ENCODE results near the gene GCLM. TPM values are rescaled to one million over a fixed set of nuclear protein-coding genes. Genes with fewer than 3 reads are reported as not detected.

GCLM gene
- polyA plus RNA-seq, 1 donor, result 14.8 TPM

DNA sequence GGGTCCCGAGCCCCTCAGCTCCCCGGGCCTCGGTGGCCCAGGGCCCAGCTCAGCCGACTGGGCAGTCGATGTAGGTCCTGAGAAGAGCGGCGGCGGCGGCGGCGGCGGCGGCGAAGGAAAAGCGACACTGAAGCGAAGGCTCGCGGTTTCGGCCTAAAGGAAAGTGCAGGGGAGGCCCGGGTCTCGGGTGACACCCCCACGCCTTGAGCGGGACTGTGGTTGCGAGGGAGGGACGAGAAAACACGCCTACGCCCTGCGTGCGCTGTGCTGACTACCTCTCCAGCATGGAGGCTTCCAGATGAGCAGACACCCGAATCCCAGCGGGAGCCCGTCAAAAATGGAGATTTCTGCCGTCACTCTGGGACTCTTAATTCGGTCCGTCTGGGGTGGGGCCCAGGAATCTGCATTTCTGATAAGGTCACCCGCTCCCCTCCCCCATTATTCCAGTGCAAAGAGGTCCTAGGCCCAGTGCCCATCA is 61.4 kb downstream of the GCLM start:
- peak; percentile 63 for DNase-seq

DNA sequence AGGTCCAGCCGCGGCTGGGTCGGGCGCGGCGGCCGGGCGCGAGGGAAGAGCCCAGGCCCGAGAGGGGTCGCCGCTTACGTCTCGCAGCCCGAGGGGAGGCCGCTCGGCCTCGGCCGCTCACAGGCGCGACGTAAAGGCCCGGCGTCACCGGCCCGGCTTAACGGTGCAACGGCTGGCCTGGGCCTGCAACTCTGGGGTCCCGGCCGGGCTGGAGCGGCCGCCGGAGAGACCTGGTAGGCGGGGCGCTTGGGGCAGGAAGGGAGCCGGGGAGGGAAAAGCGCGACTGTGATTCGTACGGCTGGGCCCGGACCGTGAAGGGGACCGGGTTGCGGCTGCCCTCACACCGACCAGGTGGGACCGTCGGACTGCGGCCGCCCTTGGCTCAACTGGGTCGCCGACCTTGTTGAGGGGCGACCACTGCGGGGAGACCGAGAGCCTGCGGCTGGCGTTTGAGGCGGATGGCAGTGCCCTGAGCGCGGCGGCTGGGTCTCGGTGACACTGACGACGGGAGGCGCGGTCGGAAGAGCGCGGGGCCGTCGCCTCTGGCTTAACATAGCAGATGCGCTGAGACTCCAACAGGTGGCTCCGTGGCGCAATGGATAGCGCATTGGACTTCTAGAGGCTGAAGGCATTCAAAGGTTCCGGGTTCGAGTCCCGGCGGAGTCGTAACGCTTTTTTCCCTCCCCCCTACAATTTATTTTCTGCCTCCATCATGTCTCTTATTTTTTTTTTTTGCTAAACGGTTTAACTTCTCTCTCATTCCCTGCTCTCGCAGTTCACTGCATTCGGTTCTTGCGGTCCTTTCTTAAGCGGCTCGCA is 62.0 kb downstream of the GCLM start:
- peak; percentile 95 for DNase-seq

DNA sequence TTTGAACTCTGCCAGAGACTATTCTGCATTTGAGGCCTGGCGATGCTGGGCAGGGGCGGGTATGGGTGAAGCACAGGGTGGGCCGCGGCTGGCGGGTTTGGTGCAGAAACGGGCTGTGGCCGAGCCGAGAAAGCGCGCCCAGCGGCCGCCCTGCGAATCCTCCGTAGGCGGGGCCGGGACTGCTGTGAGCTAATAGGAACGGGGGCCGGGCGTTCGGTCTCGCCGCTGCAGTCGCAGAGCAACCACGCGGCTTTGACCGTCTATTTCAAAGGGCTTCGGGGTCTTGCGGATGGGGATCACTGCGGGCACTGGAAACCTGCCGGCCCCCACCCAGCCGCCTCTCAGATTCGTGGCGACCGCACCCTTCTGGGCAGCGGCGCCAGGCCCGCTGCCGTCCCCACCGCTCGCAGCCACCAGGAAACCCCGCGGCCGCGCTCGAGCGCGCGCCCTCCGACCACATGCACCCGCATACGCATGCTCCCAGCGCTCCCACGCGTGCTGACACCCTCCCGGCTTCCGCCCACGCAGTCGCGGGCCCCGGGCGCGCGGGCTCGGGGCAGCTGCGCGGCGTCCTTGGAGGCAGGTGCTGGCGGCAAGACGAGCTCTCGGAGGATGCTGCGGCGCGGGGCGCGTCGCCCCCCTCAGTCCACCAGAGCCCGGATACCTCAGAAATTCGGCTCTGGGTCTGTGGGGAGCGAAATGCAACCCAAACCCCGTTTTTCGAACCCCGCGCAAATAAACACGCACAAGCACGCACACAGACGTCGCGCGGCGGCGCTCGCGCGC is 62.8 kb downstream of the GCLM start:
- DNase-seq, result peak; percentile 85

DNA sequence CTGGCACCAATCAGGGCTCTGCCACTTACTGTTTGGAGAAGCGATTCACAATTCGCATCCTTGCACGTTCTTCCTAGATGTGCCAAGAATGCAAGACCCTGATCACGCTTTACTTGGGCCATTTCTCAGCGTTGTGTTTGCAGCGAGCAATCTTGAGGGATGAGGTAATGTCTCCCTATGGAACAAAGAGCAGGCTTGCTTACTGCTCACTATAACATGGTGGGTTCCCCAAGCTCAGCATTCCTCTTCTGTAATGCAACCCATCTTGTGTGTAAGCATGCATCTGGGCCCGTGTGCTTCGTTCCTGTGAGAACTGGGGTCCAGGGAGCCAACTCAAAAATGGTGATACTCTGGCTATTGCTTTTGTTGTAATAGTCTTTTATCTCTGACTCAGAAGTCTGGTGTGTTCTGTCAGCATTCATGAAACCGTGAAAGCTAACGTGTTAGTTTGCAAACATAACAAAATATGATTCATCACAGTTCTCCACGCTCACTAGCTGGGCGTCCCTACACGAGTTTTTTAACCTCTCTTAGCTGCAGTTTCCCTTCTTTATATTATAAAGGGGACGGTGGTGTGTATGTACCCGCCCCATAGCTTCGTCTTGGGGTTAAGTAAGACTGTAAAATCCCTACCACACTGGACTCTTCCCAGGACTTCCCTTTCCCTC is 63.6 kb downstream of the GCLM start:
- DNase-seq, result peak; percentile 46

DNA sequence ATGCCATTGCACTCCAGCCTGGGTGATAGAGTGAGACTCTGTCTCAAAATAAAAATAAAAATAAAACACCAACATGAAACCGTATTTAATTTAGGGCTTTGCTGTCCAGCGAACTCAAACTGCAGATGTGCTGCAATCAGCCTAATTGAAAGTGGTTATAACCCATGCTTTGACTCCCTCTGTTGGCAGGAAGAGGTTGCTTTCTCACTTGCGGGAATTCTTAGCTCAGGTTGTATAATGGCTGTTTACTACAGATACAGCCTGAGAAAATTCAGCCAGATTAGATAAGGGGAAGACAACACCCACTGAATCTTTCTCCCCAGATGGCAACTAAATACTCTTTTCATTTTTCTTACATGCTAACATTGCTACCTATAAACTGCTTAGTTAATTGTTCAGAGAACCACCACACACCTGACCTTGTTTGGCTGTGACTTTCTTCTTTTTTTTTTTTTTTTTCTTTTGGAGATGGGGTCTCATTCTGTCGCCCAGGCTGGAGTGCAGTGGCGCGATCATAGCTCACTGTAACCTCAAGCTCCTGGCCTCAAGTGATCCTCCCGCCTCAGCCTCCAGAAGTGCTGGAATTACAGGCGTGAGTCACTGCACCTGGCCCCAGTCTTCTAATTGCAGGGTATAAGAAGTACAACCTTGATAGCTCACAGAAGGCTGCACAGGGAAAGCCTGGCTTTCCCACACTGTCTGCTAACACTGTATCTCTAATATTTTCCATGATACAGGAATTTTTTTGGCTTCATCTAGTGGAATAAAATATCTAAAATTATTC is 64.8 kb downstream of the GCLM start:
- DNase-seq, result peak; percentile 71

DNA sequence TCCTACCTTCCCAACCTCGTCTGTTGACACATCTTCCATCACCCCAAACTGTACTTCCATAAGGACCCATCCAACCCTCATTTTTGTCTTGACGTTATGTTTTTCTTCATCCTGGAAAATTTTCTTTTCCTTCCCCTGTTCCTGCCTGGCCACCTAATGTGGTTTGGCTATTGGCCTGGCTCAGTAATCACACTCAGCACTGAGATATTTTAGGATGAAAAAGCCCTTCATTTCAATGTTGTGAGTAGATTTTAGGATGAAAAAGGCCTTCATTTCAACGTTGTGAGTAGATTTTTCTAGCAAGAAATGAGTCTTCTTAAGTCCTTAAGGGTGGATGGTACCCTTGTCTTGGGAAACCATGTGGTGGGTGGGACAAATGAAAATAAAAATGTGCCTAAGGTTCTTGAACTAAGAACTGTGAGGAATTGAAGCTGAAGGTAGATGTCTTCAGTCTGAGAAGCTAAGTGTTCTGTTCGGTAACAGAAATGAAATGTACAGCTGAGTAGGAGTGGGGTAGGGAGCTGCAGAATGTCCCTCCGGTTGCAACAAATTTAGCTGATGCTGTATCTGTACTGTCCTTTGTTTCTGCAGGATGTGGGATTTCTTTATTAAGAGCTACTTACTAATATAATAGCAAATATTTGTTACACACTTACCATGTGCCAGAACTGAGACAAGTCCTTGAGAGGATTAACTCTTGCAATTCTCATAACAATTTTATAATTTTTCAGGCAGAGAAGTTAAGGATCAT is 66.3 kb downstream of the GCLM start:
- DNase-seq, result no peak

DNA sequence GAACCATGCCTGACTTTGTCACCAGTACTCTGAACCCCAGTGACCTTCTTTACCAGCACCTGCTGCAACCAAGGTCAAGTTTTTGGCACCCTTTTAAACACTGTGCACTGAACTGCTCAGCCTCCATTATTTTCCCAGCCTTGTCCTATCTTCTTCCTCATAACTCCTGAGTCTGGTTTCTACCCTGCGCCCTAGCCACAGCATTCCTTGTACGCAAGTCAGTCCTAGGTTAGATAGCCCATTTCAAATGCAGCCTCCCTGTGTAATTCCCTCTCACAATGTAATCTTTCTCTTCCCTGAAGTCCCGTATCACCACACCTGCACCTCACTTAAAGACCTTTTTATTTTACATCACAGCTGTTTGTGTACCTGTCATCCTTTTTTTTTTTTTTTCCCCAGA is 67.5 kb downstream of the GCLM start:
- DNase-seq, result no peak

DNA sequence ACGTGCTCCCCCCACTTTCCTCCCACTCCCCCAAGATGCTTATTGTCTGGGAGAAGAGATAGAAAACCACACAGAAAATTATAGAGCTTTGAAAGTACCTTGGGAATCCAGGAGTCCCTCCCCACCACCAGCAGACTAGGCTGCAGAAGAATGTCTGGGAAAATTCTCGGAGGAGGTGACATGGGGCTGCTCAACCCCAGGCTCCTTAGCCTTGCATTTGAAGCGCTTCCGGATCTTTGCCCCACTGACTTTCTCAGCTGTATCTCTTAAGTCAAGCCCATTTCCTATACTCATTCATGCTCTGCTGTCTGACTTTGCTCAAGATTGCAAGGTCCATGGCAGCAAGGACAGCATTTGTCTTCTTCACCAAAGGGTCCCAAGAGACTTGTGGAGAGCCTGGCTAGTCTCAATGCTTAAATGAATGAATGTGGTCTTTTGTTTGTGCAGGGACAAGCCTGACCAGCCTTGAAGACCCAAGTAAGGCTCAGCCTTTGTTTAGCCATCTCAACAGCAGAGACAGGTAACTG is 68.2 kb downstream of the GCLM start:
- no peak for DNase-seq

DNA sequence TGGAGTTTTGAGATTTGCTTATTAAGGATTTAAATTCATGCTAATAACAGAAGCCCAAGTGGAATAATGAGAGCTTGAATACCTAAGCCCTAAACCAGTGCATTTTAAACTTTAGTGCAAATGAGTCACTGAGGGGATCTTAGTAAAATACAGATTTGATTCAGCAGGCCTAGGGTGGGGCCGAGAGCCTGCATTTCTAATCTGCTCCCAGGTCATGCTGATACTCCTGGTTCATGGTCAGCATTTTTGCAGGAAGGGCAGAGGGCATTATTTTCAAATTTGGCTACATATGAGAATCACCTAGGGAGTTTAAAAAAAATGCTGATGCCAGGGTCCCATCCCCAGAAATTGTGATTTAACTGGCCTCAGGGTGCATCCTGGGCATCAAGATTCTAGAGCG is 69.5 kb downstream of the GCLM start:
- DNase-seq, result no peak

DNA sequence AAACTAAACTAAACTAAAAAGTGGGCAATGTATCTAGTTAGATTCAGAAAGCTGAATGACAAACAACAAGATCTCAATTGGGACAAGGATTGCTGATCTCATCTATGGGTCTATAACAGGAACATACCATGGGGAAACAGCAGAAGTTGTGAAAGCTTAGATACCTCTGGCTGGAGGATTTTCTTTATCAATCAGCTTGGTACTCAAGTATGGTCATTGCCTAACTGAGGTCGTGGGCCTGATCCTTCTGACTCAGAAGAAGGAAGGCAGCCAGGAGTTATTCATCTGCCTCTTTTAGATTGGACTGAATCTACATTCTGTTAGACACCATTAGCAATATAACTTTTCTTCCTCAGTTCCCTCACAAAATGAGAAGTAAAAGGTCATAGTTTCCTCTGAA is 69.9 kb downstream of the GCLM start:
- DNase-seq, result no peak

DNA sequence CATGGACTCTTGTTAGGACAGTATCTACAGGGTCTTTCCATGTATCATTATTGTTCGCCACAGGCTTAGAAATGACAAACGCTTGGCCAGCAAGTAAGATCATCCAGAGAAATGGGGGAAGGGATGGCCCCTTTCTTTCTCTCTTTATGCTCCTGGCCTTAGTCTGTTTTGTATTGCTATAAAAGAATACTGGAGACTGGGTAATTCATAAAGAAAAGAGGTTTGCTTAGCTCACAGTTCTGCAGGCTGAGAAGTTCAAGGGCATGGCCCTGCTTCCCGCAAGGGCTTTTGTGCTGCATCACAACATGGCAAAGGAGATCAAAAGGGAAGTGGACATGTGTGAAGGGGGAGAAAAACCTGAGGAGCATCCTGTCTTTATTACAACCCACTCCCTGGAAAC is 71.3 kb downstream of the GCLM start:
- DNase-seq, result no peak

Other genes starting within 250 kb of the GCLM start
- 26.6 TPM for gene BCAR3, start 227.6 kb downstream of the GCLM start, polyA plus RNA-seq (ENCODE audit: insufficient read length)
- gene DNTTIP2, start 30.2 kb downstream of the GCLM start, polyA plus RNA-seq (ENCODE audit: insufficient read length), result 78.9 TPM
- 11.4 TPM for gene ABCA4, start 211.7 kb upstream of the GCLM start, polyA plus RNA-seq (ENCODE audit: insufficient read length)

All from left kidney (tissue), 2 donors.